ENCODE data around the gene STAM. TPM values are rescaled to one million over a fixed set of nuclear protein-coding genes. Genes with fewer than 3 reads are reported as not detected.

The STAM gene
- total RNA-seq, 1 donor = 26.7 TPM

DNA sequence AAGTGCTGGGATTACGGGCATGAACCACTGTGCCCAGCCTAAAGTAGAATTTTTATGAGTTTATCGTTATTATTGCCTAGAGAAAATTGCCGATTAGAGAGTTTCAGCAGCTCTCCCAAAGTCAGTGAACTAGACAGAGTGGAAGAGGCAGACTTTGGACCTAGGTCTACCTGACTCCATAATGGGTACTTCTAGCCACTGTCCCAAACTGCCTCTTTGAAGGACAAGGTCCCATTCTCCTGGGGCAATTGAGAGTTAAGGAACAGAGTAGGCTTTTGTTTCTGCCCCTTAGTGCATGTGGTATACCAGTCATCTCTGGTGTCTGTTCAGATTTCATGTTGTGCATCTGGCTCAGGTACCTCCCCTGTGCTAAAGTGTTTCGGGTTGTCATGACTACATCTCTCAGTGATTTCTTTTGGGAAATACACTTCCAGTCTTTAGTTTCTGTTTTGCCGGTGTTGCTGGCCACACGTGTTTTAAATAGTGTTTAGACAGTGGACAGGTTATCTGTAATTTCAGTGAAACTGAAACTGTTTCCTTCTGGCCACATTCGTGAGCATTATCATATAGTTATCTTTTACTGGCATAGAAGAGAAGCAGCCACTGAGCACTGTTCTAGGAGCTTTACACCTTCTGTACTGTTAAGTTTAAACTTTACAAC is 112.7 kb downstream of the STAM start:
- peak in 2 of 3 donors; percentile 24 to 69 for DNase-seq (ENCODE audit: low read depth in 2 of 3, low spot score in 2 of 3)

- DNase-seq (ENCODE audit: low read depth in 2 of 3, low spot score in 2 of 3) = no peak
Measured at GRCh38 chr10:17758200-17758599, 114.2 kb downstream of the STAM start.

DNA sequence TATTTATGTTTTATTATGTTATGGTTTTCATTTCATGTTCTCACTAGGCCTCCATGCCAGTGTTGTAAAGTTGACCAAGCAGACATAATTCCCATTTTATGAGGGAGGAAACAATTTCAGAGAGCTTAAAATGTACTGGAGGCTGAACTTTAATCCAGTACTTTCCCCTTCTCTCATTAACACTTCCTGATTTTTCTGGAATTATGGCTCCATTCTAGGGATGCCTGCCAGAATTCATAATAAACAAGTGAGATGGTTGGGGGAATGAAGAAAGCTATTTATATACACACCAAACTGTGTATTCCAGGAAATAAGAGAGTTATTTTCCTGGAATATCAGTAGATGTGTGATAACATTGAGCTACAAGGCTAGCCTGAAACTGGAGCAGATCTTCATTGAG is 114.9 kb downstream of the STAM start:
- no peak for DNase-seq (ENCODE audit: low read depth in 2 of 3, low spot score in 2 of 3)

DNA sequence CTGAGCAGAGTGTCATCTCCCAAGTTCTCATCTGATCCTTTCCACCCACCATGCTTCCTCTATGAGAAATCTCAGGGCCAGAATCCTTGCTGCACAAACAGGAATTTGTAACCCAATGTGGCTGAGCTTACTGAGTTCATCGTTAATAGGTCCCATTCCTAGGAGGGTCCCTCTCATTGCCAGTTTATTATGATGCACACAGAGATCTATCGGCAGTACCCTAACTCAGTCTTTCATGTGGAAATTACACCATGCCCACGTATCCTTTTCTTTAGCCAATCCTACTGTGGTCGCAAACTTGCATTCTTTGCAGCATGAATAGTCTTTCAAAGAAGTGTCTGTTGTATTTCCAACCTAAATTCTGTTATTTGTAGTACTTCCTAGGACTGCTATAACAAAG is 120.2 kb downstream of the STAM start:
- DNase-seq (ENCODE audit: low read depth in 2 of 3, low spot score in 2 of 3) = no peak

DNA sequence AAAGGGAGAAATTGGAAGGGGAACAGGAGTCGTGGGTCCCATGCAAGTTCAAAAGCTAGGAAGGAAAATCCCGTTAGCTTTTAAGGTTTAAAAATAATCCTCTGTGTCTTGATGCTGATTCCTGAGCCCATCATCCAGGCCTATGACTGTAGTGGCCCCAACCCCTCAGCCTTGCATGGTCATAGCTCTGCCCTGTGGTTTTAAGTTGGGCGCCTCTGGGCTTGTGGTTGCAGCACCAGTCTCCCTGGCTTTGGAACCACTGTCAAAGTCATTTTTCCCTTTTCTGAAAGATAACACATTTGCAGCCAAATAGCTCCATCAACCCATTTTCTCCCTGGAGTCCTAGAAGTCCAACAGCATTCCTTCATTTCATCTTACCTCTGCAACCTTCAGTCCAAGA is 121.7 kb downstream of the STAM start:
- no peak for DNase-seq (ENCODE audit: low read depth in 2 of 3, low spot score in 2 of 3)

Small RNAs within 50 kb of the gene (small RNA-seq; reads per million reads assigned to genes)
- not detected for gene AC069542.2

Other genes with a start within 250 kb of the STAM start
- gene ST8SIA6, start 189.6 kb upstream of the STAM start, total RNA-seq = 38.0 TPM
- gene HACD1, start 26.8 kb upstream of the STAM start, total RNA-seq = 27.5 TPM
- under 0.01 TPM for gene TMEM236, start 108.0 kb downstream of the STAM start, total RNA-seq
- 0.27 TPM for gene MRC1, start 165.2 kb downstream of the STAM start, total RNA-seq